ENCODE data around the gene GALNT7. TPM values are rescaled to one million over a fixed set of nuclear protein-coding genes. Genes with fewer than 3 reads are reported as not detected.

GALNT7 gene
- total and polyA plus RNA-seq, 2 donors (not counting 3 experiments of a cell fraction or from before 2014, with no cell fraction given) = 19.6 to 54.6 TPM

DNA sequence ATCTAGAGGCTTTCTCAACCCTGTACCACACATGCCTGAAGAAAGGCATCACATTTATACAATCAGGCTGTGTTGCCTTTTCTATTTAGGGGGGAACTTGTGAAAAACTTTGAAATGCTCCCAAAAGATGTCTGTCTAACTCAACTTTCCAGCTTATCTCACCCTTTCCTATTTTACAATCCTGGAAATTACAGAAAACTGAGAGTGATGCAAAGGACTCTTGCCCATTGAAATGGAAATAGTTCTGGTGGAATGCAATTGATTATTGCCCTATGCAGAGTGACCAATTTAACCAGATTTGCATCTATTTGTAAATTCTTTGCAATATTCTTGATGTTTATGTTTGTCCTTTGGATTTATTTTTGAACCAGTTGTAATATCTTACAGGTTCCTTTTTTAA is 77.3 kb downstream of the GALNT7 start:
- intact Hi-C loops (cut with micrococcal nuclease) (no loop called here), dilution Hi-C loops (cut with MboI; ENCODE audit: extremely low pct_ligation_motif_present, low sequenced_read_pairs) (no loop called here)
- FAIRE-seq = no peak
- Histone ChIP-seq H3K27me3 (ENCODE audit: control insufficient read depth in 2 of 2, insufficient read depth in 2 of 2, low read length in 2 of 2) (no peaks in the 10 kb centered on the region), H3K9me3 (replicated peaks; ENCODE audit: control insufficient read depth, insufficient read depth, low read length) (no peaks in the 10 kb centered on the region), H3K9ac (replicated peaks; ENCODE audit: extremely low read depth, insufficient read depth, low read length) (no peak overlapping the region), H3K4me2 (ENCODE audit: insufficient read depth, low read length) (no peak overlapping the region), H4K20me1 (replicated peaks; ENCODE audit: control insufficient read depth, extremely low read depth, insufficient read depth, low read length) (no peaks in the 10 kb centered on the region), H3K36me3 (ENCODE audit: control insufficient read depth in 2 of 2, extremely low read depth in 1 of 2, insufficient read depth in 2 of 2, low read length in 2 of 2) (no peaks in the 10 kb centered on the region), H3K79me2 (ENCODE audit: control insufficient read depth, insufficient read depth, low read length) (no peaks in the 10 kb centered on the region), H2AFZ (ENCODE audit: low read depth, low read length) (no peak overlapping the region), H3K27ac (ENCODE audit: insufficient read depth, low read depth, low read length) (no peak overlapping the region), H3K4me1 (ENCODE audit: control insufficient read depth, extremely low read depth, insufficient read depth, low read length) (peaks cover 6% of the 10 kb centered on the region), H3K4me3 (replicated peaks in 1 of 3; ENCODE audit: insufficient read depth in 1 of 3, low read depth in 1 of 3, low read length in 3 of 3) (no peak overlapping the region), H3K9me1 (replicated peaks; ENCODE audit: control insufficient read depth, extremely low read depth, insufficient read depth, low read length) (no peaks in the 10 kb centered on the region)
- CTCF ChIA-PET = interaction anchor here (1.0 to 1.9 kb wide), 3 partner anchors 12 to 232 kb away, joined by 3 to 9 read pairs (median 4); no protein-coding TSS in a partner anchor
- BruUV-seq (replicated peaks) = no TSS peak
- TF ChIP-seq MYC (IDR thresholded peaks at IDR 0.05; ENCODE audit: low read depth, low read length) (no peak), POLR2A (IDR thresholded peaks at IDR 0.05; ENCODE audit: low read depth, low read length) (no peak), GATA2 (IDR thresholded peaks at IDR 0.05; ENCODE audit: insufficient read depth, insufficient read length, low read depth, low read length) (no peak), FOS (IDR thresholded peaks at IDR 0.05; ENCODE audit: borderline replicate concordance, insufficient read depth, low read length) (no peak), POLR2AphosphoS5 (IDR thresholded peaks at IDR 0.05; ENCODE audit: insufficient read depth, low read depth, low read length) (no peak), EZH2 (IDR thresholded peaks at IDR 0.05; ENCODE audit: borderline replicate concordance, low read depth, low read length, severe bottlenecking) (no peak), JUN (IDR thresholded peaks at IDR 0.05; ENCODE audit: borderline replicate concordance, insufficient read depth, insufficient read length, low read depth) (no peak)
- TF ChIP-seq, protein P1, sequence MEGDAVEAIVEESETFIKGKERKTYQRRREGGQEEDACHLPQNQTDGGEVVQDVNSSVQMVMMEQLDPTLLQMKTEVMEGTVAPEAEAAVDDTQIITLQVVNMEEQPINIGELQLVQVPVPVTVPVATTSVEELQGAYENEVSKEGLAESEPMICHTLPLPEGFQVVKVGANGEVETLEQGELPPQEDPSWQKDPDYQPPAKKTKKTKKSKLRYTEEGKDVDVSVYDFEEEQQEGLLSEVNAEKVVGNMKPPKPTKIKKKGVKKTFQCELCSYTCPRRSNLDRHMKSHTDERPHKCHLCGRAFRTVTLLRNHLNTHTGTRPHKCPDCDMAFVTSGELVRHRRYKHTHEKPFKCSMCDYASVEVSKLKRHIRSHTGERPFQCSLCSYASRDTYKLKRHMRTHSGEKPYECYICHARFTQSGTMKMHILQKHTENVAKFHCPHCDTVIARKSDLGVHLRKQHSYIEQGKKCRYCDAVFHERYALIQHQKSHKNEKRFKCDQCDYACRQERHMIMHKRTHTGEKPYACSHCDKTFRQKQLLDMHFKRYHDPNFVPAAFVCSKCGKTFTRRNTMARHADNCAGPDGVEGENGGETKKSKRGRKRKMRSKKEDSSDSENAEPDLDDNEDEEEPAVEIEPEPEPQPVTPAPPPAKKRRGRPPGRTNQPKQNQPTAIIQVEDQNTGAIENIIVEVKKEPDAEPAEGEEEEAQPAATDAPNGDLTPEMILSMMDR (IDR thresholded peaks at IDR 0.05; ENCODE audit: extremely low read depth in 1 of 2, insufficient read depth in 1 of 2, low read depth in 1 of 2, low read length in 2 of 2) = no peak
- TF ChIP-seq, protein P2, sequence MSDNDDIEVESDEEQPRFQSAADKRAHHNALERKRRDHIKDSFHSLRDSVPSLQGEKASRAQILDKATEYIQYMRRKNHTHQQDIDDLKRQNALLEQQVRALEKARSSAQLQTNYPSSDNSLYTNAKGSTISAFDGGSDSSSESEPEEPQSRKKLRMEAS (IDR thresholded peaks at IDR 0.05; ENCODE audit: insufficient read depth, insufficient read length) = no peak
- DNase-seq (ENCODE audit: low read depth, low spot score) = no peak
- POLR2A ChIA-PET = no interaction called here

All from endothelial cell of umbilical vein (primary cell).